SK-N-SH treated with all-trans-retinoic acid at 6 μM for 48 hours (cell line): ENCODE data around the gene C6orf120.

Experiments
- ATAC-seq: fragments of 200-7000 bp; cut with Tn5 transposase; 3 replicates; pipeline ENCODE4 v1.9.1; 2020; ENCODE audit warnings: mild to moderate bottlenecking, moderate library complexity
- ARNTL ChIP-seq: fragments of 450-650 bp; formaldehyde crosslinking; IDR thresholded peaks from 2 replicates; pipeline ENCODE4 v1.5.0; 2020; ENCODE audit warnings: low read depth, mild to moderate bottlenecking, moderate library complexity, borderline replicate concordance
- BACH2 ChIP-seq: fragments of 250-450 bp; sonication (Bioruptor Pico); IDR thresholded peaks from 2 replicates; pipeline ENCODE4 v1.9.0; 2021; ENCODE audit warnings: mild to moderate bottlenecking, borderline replicate concordance
- CREB5 ChIP-seq: fragments of 250-450 bp; sonication (Bioruptor Pico); IDR thresholded peaks from 2 replicates; pipeline ENCODE4 v1.5.1; 2020; ENCODE audit warnings: low read depth, mild to moderate bottlenecking, moderate library complexity
- CSDC2 ChIP-seq: fragments of 250-450 bp; sonication (Bioruptor Pico); IDR thresholded peaks from 2 replicates; pipeline ENCODE4 v1.5.0; 2020; ENCODE audit warnings: mild to moderate bottlenecking, moderate library complexity
- CSRNP3 ChIP-seq: fragments of 250-450 bp; sonication (Bioruptor Pico); IDR thresholded peaks from 2 replicates; pipeline ENCODE4 v1.5.1; 2021; ENCODE audit warnings: mild to moderate bottlenecking, moderate library complexity
- ESRRG ChIP-seq: fragments of 250-450 bp; sonication (Bioruptor Pico); IDR thresholded peaks from 2 replicates; pipeline ENCODE4 v1.6.1; 2021; ENCODE audit warnings: mild to moderate bottlenecking
- GLIS3 ChIP-seq: fragments of 250-450 bp; sonication (Bioruptor Pico); IDR thresholded peaks from 2 replicates; pipeline ENCODE4 v1.5.0; 2020; ENCODE audit warnings: mild to moderate bottlenecking, moderate library complexity
- ISL1 ChIP-seq: fragments of 250-450 bp; sonication (Bioruptor Pico); IDR thresholded peaks from 2 replicates; pipeline ENCODE4 v2.1.2; 2022; ENCODE audit warnings: mild to moderate bottlenecking, moderate library complexity
- OSR1 ChIP-seq: fragments of 250-450 bp; sonication (Bioruptor Pico); IDR thresholded peaks from 2 replicates; pipeline ENCODE4 v1.8.0; 2022; ENCODE audit warnings: moderate library complexity, mild to moderate bottlenecking, inconsistent platforms
- PATZ1 ChIP-seq: fragments of 250-450 bp; sonication (Bioruptor Pico); IDR thresholded peaks from 2 replicates; pipeline ENCODE4 v1.8.0; 2020; ENCODE audit warnings: mild to moderate bottlenecking, moderate library complexity, borderline replicate concordance
- POU6F1 ChIP-seq: fragments of 250-450 bp; sonication (Bioruptor Pico); IDR thresholded peaks from 2 replicates; pipeline ENCODE4 v1.8.0; 2021; ENCODE audit warnings: low read depth, mild to moderate bottlenecking, moderate library complexity, borderline replicate concordance
- PPARA ChIP-seq: fragments of 250-450 bp; sonication (Bioruptor Pico); IDR thresholded peaks from 2 replicates; pipeline ENCODE4 v1.5.0; 2020; ENCODE audit warnings: mild to moderate bottlenecking, borderline replicate concordance
- RARB ChIP-seq: fragments of 250-450 bp; sonication (Bioruptor Pico); IDR thresholded peaks from 2 replicates; pipeline ENCODE4 v1.8.0; 2021; ENCODE audit warnings: mild to moderate bottlenecking, moderate library complexity
- SNAI2 ChIP-seq: fragments of 250-450 bp; sonication (Bioruptor Pico); IDR thresholded peaks from 2 replicates; pipeline ENCODE4 v1.5.0; 2020; ENCODE audit warnings: mild to moderate bottlenecking, moderate library complexity
- TCF4 ChIP-seq: fragments of 250-450 bp; sonication (Bioruptor Pico); IDR thresholded peaks from 2 replicates; pipeline ENCODE4 v1.8.0; 2021; ENCODE audit warnings: mild to moderate bottlenecking, moderate library complexity, borderline replicate concordance
- TOX ChIP-seq: fragments of 250-450 bp; sonication (Bioruptor Pico); IDR thresholded peaks from 2 replicates; pipeline ENCODE4 v1.8.0; 2021; ENCODE audit warnings: mild to moderate bottlenecking, moderate library complexity, borderline replicate concordance
- TSHZ2 ChIP-seq: fragments of 250-450 bp; sonication (Bioruptor Pico); IDR thresholded peaks from 2 replicates; pipeline ENCODE4 v1.5.0; 2020; ENCODE audit warnings: mild to moderate bottlenecking, moderate library complexity
- ZC3H10 ChIP-seq: fragments of 250-450 bp; sonication (Bioruptor Pico); IDR thresholded peaks from 2 replicates; pipeline ENCODE4 v1.5.1; 2021; ENCODE audit warnings: mild to moderate bottlenecking, moderate library complexity
- ZFP3 ChIP-seq: fragments of 250-450 bp; sonication (Bioruptor Pico); IDR thresholded peaks from 2 replicates; pipeline ENCODE4 v1.5.0; 2020; ENCODE audit warnings: mild to moderate bottlenecking, moderate library complexity
- ZFP30 ChIP-seq: fragments of 450-650 bp; formaldehyde crosslinking; IDR thresholded peaks from 2 replicates; pipeline ENCODE4 v1.5.0; 2022; ENCODE audit warnings: mild to moderate bottlenecking, moderate library complexity
- ZNF565 ChIP-seq: fragments of 450-650 bp; formaldehyde crosslinking; conservative IDR thresholded peaks from 2 replicates; pipeline ENCODE4 v1.5.0; 2020; ENCODE audit warnings: low read depth, mild to moderate bottlenecking, moderate library complexity
- ZNF70 ChIP-seq: fragments of 450-650 bp; formaldehyde crosslinking; IDR thresholded peaks from 2 replicates; pipeline ENCODE4 v1.5.0; 2020; ENCODE audit warnings: mild to moderate bottlenecking, moderate library complexity
- ZNF8 ChIP-seq: fragments of 450-650 bp; formaldehyde crosslinking; IDR thresholded peaks from 2 replicates; pipeline ENCODE4 v1.5.0; 2020; ENCODE audit warnings: mild to moderate bottlenecking, moderate library complexity

C6orf120 gene

GRCh38 chr6:169741344-169741743 is 39.4 kb downstream of the C6orf120 start:
- no peak for ATAC-seq
- TF ChIP-seq ZNF565 (CRISPR knock-in tag) (no peak), TCF4 (no peak), OSR1 (CRISPR knock-in tag) (no peak), CSDC2 (no peak), ZFP3 (CRISPR knock-in tag) (no peak), ESRRG (CRISPR knock-in tag) (no peak), CSRNP3 (CRISPR knock-in tag) (no peak), CREB5 (no peak), ZC3H10 (CRISPR knock-in tag) (no peak), BACH2 (CRISPR knock-in tag) (no peak), ARNTL (CRISPR knock-in tag) (no peak), TSHZ2 (no peak), RARB (CRISPR knock-in tag) (no peak), PPARA (CRISPR knock-in tag) (no peak), GLIS3 (CRISPR knock-in tag) (no peak), ZNF8 (no peak), ISL1 (no peak), SNAI2 (CRISPR knock-in tag) (no peak)

- no peak for ATAC-seq
- no peak for TF ChIP-seq ESRRG (CRISPR knock-in tag)
- TF ChIP-seq ISL1, result no peak
- TF ChIP-seq ZFP3 (CRISPR knock-in tag), result no peak
- TF ChIP-seq ZC3H10 (CRISPR knock-in tag), result no peak
- no peak for TF ChIP-seq ZNF8
These were observed 43.5 kb downstream of the C6orf120 start for GRCh38 chr6:169745405-169745804.

- no peak for TF ChIP-seq ZFP3 (CRISPR knock-in tag)
- no peak for TF ChIP-seq ZC3H10 (CRISPR knock-in tag)
- no peak for TF ChIP-seq PPARA (CRISPR knock-in tag)
- no peak for TF ChIP-seq TOX
- no peak for TF ChIP-seq TCF4
- TF ChIP-seq POU6F1, result no peak
- TF ChIP-seq ZNF565 (CRISPR knock-in tag), result no peak
- no peak for TF ChIP-seq CSDC2
- TF ChIP-seq OSR1 (CRISPR knock-in tag), result no peak
- TF ChIP-seq PATZ1, result no peak
- TF ChIP-seq ZFP30 (CRISPR knock-in tag), result no peak
- no peak for TF ChIP-seq ZNF70 (CRISPR knock-in tag)
- ATAC-seq, result no peak
These were observed 44.6 kb downstream of the C6orf120 start for GRCh38 chr6:169746556-169746955.
